Nephron (organoid): Measurements from ENCODE around the gene CSKMT.
"Not testable (repeated sequence)": the region's sequence is repeated elsewhere in the genome, so short reads cannot be mapped to it uniquely, and the experiment has no call there.

Source experiments
- H3K27ac Mint-ChIP-seq, 3 experiments: 2 replicates each; pipeline ENCODE4 v1.8.0; 2020; ENCODE audit warnings: mixed read lengths in 3 of 3, mild to moderate bottlenecking in 2 of 3, moderate library complexity in 1 of 3
- H3K27me3 Mint-ChIP-seq: 2 replicates; pipeline ENCODE4 v1.8.0; 2021; ENCODE audit warnings: low read depth, mild to moderate bottlenecking, moderate library complexity, mixed read lengths
- H3K36me3 Mint-ChIP-seq: 2 replicates; pipeline ENCODE4 v1.8.0; 2020; ENCODE audit warnings: low read depth, mixed read lengths
- H3K4me1 Mint-ChIP-seq: 2 replicates; pipeline ENCODE4 v1.8.0; 2020; ENCODE audit warnings: mixed read lengths
- H3K4me3 Mint-ChIP-seq, 3 experiments: 2 replicates each; pipeline ENCODE4 v1.8.0; 2020; ENCODE audit warnings: mild to moderate bottlenecking in 3 of 3, mixed read lengths in 3 of 3, moderate library complexity in 2 of 3
- H3K9me3 Mint-ChIP-seq: 2 replicates; pipeline ENCODE4 v1.8.0; 2020; ENCODE audit warnings: mixed read lengths
- TF ChIP-seq, protein P1 (sequence below), 3 experiments: fragments of 200-600 bp; sonication (generic); IDR thresholded peaks; one replicate each; pipeline ENCODE4 v1.5.0; 2021; ENCODE audit warnings: antibody characterized with exemption in 3 of 3; ENCODE audit not compliant: unreplicated experiment in 3 of 3

CSKMT gene

DNA sequence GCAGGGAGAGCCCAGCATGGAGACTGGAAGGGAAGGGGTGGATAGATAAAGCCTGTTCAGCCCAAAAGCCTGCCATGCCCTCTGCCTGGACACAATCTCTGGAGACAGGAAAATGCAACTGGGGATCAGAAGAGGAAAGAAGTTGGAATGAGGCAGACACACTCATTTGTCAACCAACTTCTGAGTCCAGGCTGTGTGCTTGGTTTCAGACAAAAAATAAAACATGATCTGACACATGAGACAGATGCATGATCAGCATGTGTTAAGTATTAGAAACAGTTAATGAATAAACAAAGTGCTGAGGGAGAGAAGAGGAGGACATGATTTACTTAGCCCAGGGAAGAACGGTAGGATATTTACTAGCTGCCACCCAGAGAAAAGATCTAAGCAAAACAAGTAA is 23.4 kb downstream of the CSKMT start:
- peaks cover 24% of the 10 kb centered on the region for H3K36me3 Mint-ChIP-seq
- peak overlapping the region; percentile 89 to 98 (median 95) for H3K27ac Mint-ChIP-seq
- H3K4me3 Mint-ChIP-seq, result peak overlapping the region; percentile 36 to 77 (median 40)
- no peaks in the 10 kb centered on the region for H3K27me3 Mint-ChIP-seq
- no peaks in the 10 kb centered on the region for H3K9me3 Mint-ChIP-seq
- peaks cover 21% of the 10 kb centered on the region for H3K4me1 Mint-ChIP-seq
- TF ChIP-seq, protein P1, sequence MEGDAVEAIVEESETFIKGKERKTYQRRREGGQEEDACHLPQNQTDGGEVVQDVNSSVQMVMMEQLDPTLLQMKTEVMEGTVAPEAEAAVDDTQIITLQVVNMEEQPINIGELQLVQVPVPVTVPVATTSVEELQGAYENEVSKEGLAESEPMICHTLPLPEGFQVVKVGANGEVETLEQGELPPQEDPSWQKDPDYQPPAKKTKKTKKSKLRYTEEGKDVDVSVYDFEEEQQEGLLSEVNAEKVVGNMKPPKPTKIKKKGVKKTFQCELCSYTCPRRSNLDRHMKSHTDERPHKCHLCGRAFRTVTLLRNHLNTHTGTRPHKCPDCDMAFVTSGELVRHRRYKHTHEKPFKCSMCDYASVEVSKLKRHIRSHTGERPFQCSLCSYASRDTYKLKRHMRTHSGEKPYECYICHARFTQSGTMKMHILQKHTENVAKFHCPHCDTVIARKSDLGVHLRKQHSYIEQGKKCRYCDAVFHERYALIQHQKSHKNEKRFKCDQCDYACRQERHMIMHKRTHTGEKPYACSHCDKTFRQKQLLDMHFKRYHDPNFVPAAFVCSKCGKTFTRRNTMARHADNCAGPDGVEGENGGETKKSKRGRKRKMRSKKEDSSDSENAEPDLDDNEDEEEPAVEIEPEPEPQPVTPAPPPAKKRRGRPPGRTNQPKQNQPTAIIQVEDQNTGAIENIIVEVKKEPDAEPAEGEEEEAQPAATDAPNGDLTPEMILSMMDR (IDR thresholded peaks at IDR 0.05; ENCODE audit: unreplicated experiment in 3 of 3), result no peak

DNA sequence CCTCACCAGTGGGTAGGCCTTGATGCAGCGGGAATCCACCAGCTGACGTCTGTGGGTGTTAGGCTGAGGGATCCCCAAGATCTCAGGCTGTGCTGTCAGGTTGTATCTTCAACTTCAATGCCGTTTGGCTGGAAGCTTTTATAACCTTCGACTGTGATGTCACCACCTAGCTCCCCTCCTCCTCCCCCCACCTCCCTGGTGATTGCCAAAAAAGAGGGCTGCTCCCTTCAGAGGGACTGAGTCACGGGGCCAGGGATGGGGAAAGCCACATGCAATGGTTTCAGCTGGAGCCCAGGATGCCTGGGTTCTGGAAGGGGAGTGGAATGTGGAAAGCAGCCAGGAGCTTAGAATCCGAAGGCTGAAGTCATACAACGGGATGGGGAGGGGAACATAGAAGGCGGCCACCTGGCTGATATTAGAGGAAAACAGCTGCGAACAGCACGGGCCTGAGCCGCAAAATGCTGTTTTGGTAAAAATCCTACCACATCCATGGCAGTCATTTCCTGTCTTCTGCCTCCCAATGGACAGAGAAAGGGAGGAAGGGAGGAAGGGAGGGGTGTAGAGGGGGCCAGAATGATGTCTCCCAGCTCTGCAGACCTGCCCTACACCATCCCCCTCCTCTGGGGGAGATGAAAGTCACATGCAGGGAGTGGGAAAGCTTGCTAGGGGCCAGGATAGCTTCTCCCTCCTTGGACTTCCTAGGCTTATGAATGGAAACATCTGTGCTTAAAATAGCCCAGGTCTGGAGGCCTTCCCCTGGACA is 24.5 kb downstream of the CSKMT start, which contains the start of gene LRRN4CL:
Gene LRRN4CL, minus strand, starts transcription at position 110 of the 763 bp plus-strand sequence. CDS start 1,022 bp downstream, outside the sequence.
- H3K27ac Mint-ChIP-seq, result peak within 1 kb of the TSS; percentile 89 to 98 (median 95)
- TF ChIP-seq, protein P1 (IDR thresholded peaks at IDR 0.05; ENCODE audit: unreplicated experiment in 3 of 3), result no peak
- peak within 1 kb of the TSS; percentile 55 to 89 (median 82) for H3K4me3 Mint-ChIP-seq
- peaks cover 23% of the 10 kb centered on the region for H3K4me1 Mint-ChIP-seq
- H3K27me3 Mint-ChIP-seq, result peaks cover 2% of the 10 kb centered on the region
- H3K36me3 Mint-ChIP-seq, result peaks cover 28% of the 10 kb centered on the region
- H3K9me3 Mint-ChIP-seq, result no peaks in the 10 kb centered on the region

DNA sequence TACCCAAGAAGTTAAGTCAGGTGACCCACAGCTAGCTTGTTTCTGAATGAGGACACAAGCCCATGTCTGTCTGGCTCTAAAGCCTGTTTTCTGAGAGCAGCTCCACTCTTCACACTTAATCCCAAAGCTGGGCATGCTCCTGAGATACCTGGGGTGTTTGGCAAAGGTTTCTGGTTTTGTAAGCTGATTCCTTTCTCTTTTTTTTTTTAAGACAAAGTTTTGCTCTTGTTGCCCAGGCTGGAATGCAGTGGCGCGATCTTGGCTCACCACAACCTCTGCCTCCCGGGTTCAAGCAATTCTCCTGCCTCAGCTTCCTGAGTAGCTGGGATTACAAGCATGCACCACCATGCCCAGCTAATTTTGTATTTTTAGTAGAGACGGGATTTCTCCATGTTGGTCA is 28.5 kb downstream of the CSKMT start:
- not testable (repeated sequence) for H3K27ac Mint-ChIP-seq, H3K27me3 Mint-ChIP-seq, H3K4me3 Mint-ChIP-seq, H3K9me3 Mint-ChIP-seq
- peaks cover 24% of the 10 kb centered on the region for H3K4me1 Mint-ChIP-seq
- H3K36me3 Mint-ChIP-seq, result peaks cover 42% of the 10 kb centered on the region

DNA sequence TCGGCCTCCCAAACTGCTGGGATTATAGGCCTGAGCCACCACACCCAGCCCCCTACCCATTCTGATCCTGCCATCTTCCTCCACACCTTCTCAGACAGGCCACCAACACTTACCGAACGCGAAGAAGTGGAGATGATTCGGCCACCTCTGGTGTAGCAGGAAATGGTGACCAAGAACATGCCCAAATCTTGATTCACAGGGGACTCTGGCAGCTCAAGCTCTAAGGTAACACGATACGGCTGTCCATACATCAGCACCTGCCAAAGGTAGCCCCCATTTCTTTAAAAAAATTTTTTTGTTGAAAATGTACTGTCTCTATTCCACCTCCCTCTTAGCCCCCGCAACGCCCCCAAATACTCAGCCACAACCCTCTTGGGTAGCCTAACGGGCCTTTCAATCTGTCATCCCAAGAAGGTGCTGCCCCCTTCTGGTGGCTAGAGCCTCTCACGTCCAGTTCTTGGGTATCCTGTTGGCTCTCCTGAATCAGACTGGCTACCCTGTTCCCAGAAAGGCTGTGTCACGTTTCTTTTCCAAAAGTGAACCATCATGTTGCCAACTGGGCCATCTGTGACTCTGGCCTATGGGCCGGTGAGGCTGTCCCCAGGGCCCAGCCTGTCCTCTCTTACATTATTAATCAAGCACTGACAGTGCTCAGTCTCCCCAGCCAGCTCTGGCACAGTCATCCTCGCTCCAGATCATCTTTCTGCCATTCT is 29.5 kb downstream of the CSKMT start:
- Mint-ChIP-seq H3K36me3 (peaks cover 44% of the 10 kb centered on the region), H3K4me3 (no peak overlapping the region), H3K27me3 (peaks cover 4% of the 10 kb centered on the region), H3K27ac (peak overlapping the region in 2 of 3 experiments; percentile 66 to 78), H3K9me3 (no peaks in the 10 kb centered on the region), H3K4me1 (peaks cover 14% of the 10 kb centered on the region)
- TF ChIP-seq, protein P1 (IDR thresholded peaks at IDR 0.05; ENCODE audit: unreplicated experiment in 3 of 3), result peak; percentile 62 to 75 (median 73)

DNA sequence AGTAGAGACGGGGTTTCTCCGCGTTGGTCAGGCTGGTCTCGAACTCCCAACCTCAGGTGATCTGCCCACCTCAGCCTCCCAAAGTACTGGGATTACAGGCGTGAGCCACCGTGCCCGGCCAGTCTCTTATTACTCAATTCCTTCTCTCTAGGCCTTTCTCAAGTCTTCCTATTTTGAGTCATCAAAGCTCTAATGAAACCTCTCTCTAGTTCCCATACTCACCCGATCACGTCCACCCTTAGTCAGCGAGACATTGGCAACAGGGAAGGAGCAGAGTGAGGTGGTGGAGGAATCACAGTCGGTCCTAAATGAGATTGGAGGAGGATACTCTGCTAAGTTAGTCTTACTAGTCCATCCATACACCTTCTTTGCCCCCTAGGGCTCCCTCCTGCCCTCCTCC is 37.1 kb downstream of the CSKMT start:
- no peak overlapping the region for H3K4me3 Mint-ChIP-seq
- no peaks in the 10 kb centered on the region for H3K27me3 Mint-ChIP-seq
- no peaks in the 10 kb centered on the region for H3K9me3 Mint-ChIP-seq
- TF ChIP-seq, protein P1 (IDR thresholded peaks at IDR 0.05; ENCODE audit: unreplicated experiment in 3 of 3), result no peak
- peaks cover 19% of the 10 kb centered on the region for H3K4me1 Mint-ChIP-seq
- peaks cover 30% of the 10 kb centered on the region for H3K36me3 Mint-ChIP-seq
- H3K27ac Mint-ChIP-seq, result no peak overlapping the region

DNA sequence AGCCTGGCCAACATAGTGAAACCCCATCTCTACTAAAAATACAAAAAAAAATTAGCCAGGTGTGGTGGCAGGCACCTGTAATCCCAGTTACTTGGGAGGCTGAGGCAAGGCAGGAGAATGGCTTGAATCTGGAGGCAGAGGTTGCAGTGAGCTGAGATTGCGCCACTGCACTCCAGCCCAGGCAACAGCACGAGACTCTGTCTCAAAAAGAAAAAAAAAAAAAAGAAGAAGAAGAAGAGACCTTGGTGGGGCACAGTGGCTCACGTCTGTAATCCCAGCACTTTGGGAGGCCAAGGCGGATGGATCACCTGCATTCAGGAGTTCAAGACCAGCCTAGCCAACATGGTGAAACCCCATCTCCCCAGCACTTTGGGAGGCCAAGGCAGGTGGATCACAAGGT is 38.8 kb downstream of the CSKMT start:
- H3K9me3 Mint-ChIP-seq, H3K27me3 Mint-ChIP-seq, H3K27ac Mint-ChIP-seq: not testable (repeated sequence)
- H3K36me3 Mint-ChIP-seq, result peaks cover 23% of the 10 kb centered on the region
- peak overlapping the region in 2 of 3 experiments; percentile 17 to 22 for H3K4me3 Mint-ChIP-seq
- peaks cover 33% of the 10 kb centered on the region for H3K4me1 Mint-ChIP-seq
